VCaP (cell line): Measurements from ENCODE around the gene CREB3L1.

Source experiments
- H3K27ac ChIP-seq: fragments of 450-650 bp; 2 replicates; pipeline ENCODE4 v1.5.1; 2017
- TF ChIP-seq, protein P1 (sequence below): fragments of 450-650 bp; conservative IDR thresholded peaks from 2 replicates; pipeline ENCODE4 v1.5.1; 2017; ENCODE audit warnings: mild to moderate bottlenecking, moderate library complexity

Gene CREB3L1

DNA sequence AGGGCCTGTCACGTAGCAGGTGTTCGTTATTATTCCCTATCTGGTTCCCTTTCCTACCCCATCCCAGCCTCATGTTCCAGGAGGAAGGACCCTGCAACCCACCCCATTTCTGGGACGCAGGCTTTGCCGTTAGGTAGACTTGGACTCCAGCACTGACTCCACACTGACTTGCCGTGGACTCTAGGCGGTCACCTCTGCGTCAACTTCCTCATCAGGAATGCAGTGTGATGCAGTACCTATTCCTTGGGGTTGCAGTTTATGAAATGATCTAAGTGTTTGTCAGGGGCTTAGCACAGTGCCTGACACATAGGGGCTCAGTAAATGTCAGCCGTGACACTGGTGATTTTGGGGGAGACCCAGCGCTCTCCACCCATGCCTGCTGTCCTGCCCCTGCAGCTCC lies 86.6 kb downstream of the CREB3L1 start:
- H3K27ac ChIP-seq = no peak overlapping the region; the same call in 1 of the 2 replicates
- TF ChIP-seq, protein P1, sequence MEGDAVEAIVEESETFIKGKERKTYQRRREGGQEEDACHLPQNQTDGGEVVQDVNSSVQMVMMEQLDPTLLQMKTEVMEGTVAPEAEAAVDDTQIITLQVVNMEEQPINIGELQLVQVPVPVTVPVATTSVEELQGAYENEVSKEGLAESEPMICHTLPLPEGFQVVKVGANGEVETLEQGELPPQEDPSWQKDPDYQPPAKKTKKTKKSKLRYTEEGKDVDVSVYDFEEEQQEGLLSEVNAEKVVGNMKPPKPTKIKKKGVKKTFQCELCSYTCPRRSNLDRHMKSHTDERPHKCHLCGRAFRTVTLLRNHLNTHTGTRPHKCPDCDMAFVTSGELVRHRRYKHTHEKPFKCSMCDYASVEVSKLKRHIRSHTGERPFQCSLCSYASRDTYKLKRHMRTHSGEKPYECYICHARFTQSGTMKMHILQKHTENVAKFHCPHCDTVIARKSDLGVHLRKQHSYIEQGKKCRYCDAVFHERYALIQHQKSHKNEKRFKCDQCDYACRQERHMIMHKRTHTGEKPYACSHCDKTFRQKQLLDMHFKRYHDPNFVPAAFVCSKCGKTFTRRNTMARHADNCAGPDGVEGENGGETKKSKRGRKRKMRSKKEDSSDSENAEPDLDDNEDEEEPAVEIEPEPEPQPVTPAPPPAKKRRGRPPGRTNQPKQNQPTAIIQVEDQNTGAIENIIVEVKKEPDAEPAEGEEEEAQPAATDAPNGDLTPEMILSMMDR = no peak

DNA sequence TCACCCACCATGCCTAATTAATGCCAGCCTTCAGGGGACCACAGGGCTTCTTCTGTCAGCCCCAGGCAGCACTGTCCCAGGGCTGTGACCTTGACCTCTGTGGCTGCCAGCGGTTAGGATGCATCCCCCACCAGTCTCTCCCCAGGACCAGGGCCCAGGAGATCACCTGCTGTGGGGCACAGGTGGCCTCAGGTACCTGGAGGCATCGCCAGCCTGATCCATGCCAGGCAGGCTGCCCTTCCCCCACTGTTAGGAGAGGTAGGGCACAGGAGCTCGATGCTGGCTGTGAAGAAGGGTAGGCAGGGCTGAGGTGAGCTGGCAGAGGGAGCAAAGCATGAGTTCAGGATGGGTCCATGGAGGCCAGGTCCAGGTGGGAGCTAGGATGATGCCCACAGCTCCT lies 87.3 kb downstream of the CREB3L1 start:
- TF ChIP-seq, protein P1 = no peak
- H3K27ac ChIP-seq = no peak overlapping the region

DNA sequence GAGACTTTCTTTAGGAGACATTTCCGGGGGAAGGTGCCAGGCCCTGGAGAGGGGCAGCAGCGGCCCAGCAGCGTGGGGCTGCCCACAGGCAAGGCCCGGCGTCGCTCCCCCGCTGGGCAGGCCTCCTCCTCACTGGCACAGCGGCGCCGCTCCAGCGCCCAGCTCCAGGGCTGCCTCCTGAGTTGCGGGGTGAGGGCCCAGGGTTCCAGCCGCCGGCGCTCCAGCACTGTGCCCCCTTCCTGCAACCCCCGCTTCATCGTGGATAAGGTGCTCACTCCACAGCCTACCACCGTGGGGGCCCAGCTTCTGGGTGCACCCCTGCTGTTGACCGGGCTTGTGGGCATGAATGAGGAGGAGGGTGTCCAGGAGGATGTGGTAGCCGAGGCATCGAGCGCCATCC lies 88.8 kb downstream of the CREB3L1 start:
- no peak overlapping the region for H3K27ac ChIP-seq
- TF ChIP-seq, protein P1 = no peak

DNA sequence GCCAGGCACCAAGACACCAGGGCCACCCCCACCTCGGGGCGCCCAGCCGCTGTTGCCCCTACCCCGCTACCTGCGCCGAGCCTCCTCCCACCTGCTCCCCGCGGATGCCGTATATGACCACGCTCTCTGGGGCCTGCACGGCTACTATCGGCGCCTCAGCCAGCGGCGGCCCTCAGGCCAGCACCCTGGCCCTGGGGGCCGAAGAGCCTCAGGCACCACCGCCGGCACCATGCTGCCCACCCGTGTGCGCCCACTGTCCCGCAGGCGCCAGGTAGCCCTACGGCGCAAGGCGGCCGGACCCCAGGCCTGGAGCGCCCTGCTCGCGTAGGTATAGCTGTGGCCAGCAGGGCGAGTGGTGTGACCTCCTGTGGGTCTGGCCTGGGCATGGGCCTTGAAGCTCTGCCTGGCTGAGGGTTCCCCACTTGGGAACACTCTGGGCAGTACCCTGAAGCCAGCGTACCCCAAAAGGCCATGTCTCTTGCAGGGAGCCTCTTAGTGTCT lies 89.2 kb downstream of the CREB3L1 start:
- no peak overlapping the region for H3K27ac ChIP-seq
- TF ChIP-seq, protein P1 = no peak

DNA sequence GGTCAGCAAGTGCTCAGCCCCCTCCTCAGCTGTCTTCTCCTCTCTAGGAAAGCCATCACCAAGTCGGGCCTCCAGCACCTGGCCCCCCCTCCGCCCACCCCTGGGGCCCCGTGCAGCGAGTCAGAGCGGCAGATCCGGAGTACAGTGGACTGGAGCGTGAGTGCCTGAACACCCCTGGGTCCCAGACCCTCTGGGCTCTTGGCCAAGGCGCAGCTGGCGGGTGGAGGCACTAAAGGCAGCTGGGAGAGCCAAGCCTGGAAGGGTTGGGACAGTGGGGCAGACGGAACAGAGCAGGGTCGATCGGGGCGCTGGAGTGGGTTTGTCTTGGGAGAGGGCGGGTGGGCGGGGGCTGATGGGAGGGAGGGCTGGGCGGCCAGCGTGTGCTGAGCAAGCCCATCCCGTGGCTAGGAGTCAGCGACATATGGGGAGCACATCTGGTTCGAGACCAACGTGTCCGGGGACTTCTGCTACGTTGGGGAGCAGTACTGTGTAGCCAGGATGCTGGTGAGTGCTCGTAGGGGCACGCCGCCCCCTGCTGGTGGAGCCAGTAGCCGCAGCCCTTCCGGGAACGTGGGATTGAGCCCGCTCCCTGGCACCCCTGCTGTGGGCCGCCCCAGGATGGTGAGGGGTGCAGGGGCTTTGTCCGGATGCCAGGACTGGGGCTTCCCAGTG lies 89.9 kb downstream of the CREB3L1 start:
- TF ChIP-seq, protein P1 = peak; percentile 78
- no peak overlapping the region for H3K27ac ChIP-seq

DNA sequence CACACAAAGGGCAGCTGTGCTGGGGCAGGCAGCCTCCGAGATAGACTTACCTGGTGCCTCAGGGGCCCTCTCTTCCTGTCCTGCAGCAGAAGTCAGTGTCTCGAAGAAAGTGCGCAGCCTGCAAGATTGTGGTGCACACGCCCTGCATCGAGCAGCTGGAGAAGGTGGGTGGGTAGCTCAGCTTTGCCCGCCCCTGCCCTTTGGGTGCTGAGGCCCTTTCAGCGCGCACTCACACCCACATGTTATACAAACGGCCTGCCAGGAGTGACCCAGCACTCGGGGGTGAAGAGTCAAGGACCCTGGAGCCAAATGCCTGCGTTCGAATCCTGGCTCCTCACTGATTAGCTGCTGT lies 90.4 kb downstream of the CREB3L1 start:
- H3K27ac ChIP-seq = no peak overlapping the region
- TF ChIP-seq, protein P1 = peak; percentile 53

DNA sequence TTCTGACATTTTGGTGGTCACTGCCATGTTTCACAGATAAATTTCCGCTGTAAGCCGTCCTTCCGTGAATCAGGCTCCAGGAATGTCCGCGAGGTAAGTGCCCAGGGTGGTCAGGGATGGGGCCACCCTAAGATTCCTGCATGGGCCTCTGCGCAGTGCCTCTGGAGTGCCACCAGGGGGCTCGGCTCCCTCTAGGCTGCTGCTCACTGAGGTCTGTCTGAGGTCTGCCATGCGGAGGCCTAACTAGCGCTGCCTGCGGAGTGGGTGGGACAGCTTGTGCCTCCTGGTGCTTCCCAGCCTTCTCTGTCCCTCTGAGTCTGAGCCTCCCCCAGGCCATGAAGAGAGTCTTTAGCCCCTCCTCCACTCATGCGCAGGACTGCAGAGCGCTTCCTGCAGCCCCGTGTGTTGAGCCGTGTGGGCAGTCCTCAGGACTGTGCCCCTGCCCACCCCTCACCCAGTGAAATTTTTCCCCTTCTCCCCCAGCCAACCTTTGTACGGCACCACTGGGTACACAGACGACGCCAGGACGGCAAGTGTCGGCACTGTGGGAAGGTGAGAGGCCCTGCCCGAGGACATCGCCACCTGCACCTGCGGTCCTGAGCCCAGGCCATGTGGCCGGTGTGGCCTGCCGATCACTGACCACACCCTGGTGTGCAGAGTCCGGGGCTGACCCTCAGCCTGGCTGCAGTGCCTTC lies 92.1 kb downstream of the CREB3L1 start:
- TF ChIP-seq, protein P1 = peak; percentile 84
- H3K27ac ChIP-seq = no peak overlapping the region
